Fibroblast of peridontal ligament (primary cell): Measurements from ENCODE around the gene GPR160.

Experiments used
- DNase-seq: peaks from one replicate; pipeline ENCODE4 v3.0.0-alpha.2; 2010; ENCODE audit errors: extremely low read depth

Gene GPR160

GRCh38 chr3:170064108-170064507 is 26.3 kb downstream of the GPR160 start:
- DNase-seq, result no peak

GRCh38 chr3:170075441-170076091 is 37.8 kb downstream of the GPR160 start:
- no peak for DNase-seq

GRCh38 chr3:170076715-170077238 is 39.0 kb downstream of the GPR160 start:
- DNase-seq, result peak; percentile 75

- no peak for DNase-seq
Observed at GRCh38 chr3:170077361-170077760, 39.6 kb downstream of the GPR160 start.

DNA sequence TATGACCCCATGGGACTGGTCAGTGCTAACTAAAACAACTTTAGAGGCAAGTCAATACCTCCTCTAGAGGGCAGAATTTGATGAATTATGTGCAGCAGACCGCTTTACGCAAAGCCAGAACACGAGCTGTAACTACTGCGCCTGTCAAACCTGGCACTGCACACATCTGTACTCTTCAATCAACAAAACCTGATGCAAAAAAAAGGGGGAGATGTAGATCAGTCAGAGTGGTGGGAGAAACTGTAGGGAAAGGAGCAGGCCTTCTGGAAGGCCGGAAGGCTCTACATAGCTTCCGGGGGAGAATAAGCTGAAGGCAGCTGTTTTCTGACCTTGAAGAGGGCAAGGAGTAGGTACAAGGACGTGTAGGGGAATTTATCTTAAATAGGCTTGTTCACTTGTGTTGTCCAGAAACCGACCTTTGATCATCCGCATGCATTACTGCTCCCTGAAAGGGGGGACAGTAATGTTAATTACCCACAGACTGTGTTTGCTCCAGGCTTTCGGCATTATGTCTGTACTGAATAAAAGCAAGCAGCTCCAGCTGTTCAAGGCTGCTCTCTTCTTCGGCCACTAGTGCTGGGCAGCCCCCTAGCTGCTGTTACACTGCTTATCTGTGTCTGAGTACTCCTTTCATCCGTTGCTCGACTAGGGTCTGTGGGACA is 41.0 kb downstream of the GPR160 start:
- DNase-seq, result no peak

DNA sequence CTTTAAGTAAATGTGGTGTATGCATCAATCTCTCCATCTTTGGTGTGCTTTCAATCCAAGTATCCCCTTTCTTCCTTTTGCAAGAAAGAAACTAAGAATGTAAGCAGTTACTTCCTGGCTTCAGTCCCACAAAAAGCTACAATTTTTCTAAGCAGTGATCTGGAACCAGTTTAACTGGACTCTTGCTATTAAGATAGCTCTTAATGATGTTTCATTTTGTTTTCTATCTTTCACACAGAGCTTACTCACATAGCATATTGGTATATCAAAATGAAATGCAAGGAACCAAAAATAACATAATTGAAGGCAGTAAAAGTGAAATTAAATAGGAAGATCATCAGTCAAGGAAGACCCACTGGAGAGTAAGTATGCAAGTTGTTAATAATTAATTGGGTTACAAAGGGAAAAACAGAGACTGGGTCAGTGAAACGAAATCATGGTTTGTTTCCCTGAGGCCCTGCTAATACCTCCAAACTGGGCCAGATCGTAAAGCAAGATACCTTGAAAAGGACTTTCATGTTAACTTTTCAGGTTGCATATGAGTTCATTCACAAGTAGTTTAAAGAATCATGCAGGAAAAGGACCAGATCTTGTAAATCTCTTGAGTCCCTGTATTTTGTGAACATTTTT is 41.9 kb downstream of the GPR160 start:
- DNase-seq, result peak; percentile 79

DNA sequence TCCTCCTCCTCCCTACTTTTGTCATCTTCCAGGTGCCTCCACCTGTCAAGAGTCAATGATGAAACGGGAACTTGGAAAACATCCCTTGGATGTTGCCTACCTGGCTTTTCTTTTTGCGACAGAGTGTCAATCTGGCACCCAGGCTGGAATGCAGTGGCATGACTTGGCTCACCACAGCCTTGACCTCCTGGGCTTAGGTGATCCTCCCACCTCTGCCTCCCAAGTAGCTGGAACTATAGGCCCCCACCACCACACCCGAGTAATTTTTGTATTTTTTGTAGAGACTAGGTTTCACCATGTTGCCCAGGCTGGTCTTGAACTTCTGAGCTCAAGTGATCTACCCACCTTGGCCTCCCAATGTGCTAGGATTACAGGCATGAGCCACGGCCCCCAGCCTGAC is 42.8 kb downstream of the GPR160 start:
- DNase-seq, result no peak

DNA sequence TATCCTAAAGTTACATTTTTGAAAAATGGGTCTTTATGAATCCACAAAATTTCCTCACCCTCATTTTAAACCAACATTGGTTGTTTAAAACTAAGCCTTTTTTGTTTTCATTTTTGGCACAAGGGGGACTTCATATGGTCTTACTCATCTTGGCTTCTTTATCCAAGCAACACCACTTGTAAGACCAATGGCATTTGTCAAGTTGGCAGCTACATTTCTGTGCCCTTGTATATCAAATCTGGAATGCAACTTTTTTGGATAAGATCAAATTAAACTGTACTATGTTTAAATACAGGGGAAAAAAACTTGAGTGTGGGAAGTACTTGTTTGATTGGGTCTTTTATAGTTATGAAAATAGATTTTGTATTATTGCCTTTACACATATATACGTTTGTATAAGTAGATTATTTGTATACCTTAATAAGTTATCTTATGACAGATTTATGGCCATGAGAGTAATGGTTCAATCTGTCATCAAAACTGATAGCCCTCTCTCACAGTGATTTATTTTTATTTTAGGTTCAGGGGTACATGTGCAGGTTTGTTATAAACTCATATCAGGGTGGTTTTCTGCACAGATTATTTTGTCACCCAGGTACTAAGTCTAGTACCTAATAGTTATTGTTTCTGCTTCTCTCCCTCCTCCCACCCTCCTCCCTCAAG is 43.4 kb downstream of the GPR160 start:
- peak; percentile 92 for DNase-seq

DNA sequence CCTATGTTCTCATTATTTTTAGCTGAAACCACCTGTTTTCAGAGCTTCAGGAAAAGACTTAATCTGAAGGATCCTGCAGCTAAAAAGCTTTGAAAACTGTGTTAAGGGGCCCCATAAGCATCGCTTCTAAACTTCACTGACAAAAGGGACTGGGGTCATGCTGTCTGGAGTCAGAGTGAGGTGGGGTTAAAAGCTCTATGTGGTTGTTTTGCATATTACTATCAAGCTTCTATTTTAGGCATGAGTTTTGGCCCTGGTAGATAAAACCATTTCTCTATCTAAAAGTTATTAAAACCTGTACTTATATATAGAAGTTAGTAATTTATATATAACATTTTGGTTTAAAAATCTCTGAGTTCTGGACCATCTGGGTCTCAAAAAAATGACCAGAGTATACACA is 45.5 kb downstream of the GPR160 start:
- no peak for DNase-seq

GRCh38 chr3:170085396-170085795 is 47.6 kb downstream of the GPR160 start:
- DNase-seq, result no peak

GRCh38 chr3:170089862-170090600 is 52.2 kb downstream of the GPR160 start:
- DNase-seq, result no peak

GRCh38 chr3:170090601-170090981 is 52.8 kb downstream of the GPR160 start:
- DNase-seq, result no peak

GRCh38 chr3:170092907-170093306 is 55.1 kb downstream of the GPR160 start:
- no peak for DNase-seq

- no peak for DNase-seq
Observed at GRCh38 chr3:170095771-170096170, 58.0 kb downstream of the GPR160 start.

- DNase-seq, result no peak
Observed at GRCh38 chr3:170096342-170096741, 58.5 kb downstream of the GPR160 start.

DNA sequence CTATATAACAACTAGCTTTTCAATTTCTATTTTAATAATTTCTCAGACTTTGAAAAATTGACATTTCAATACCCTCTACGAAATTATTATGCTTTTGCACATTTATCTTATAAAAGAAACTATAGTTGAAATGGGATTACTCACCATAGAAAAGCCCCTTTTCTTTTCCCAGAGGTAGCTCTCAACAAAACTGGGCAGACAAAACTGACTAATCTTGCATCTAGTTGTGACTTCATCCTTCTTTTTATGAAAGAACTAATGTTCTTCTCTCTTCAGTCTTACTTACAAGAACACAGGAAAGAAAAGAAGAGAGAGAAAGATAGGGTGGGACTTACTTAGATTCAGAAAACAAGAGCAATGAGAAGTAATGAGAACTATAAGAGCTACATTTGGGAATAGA is 61.0 kb downstream of the GPR160 start:
- no peak for DNase-seq

DNA sequence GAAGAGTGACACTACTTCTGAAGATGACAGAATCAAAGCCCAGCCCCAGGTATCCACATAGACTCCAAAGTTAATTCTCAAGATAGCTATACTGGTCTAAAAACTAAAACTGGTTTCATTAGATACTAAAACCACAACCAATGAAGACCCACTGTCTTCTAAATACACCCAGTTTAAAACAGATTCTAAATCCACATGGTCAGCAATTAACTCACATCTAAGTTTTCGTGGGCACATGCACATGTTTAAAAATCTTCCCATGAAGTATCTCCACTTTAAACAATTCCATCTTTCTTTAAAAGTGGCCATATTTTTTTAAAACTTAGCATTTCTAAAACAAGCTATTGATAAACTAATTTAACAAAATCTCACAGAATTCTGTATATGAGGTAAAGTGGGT is 63.1 kb downstream of the GPR160 start:
- no peak for DNase-seq

GRCh38 chr3:170102431-170102830 is 64.6 kb downstream of the GPR160 start:
- no peak for DNase-seq

- peak; percentile 57 for DNase-seq
Observed at GRCh38 chr3:170107941-170108340, 70.1 kb downstream of the GPR160 start.

- DNase-seq, result no peak
Observed at GRCh38 chr3:170108955-170109354, 71.2 kb downstream of the GPR160 start.

- DNase-seq, result no peak
Observed at GRCh38 chr3:170109579-170110293, 71.9 kb downstream of the GPR160 start.
